Trophoblast cell (in vitro differentiated cells and primary cell): Measurements from ENCODE around the gene ARMC2.

Experiments
- DNase-seq, 2 donors: peaks; one replicate each; pipeline ENCODE4 v3.0.0-alpha.2; 2016
- H2AFZ ChIP-seq: 2 replicates; pipeline ENCODE4 v1.6.1; 2013; ENCODE audit warnings: low read length, moderate library complexity, mild to moderate bottlenecking; ENCODE audit not compliant: insufficient read depth, poor library complexity
- H2AK5ac ChIP-seq: 2 replicates; pipeline ENCODE4 v1.6.1; 2013; ENCODE audit warnings: mild to moderate bottlenecking, low read length
- H2BK120ac ChIP-seq: 2 replicates; pipeline ENCODE4 v1.6.1; 2013; ENCODE audit warnings: low read length, mild to moderate bottlenecking, moderate library complexity; ENCODE audit not compliant: insufficient read depth, poor library complexity
- H2BK12ac ChIP-seq: 2 replicates; pipeline ENCODE4 v1.6.1; 2013; ENCODE audit warnings: mild to moderate bottlenecking, low read length, moderate library complexity
- H2BK5ac ChIP-seq: 2 replicates; pipeline ENCODE4 v1.6.1; 2013; ENCODE audit warnings: low read length, low read depth, moderate library complexity, mild to moderate bottlenecking; ENCODE audit not compliant: poor library complexity
- H3K14ac ChIP-seq: 2 replicates; pipeline ENCODE4 v1.6.1; 2013; ENCODE audit warnings: mild to moderate bottlenecking, low read length
- H3K18ac ChIP-seq: 2 replicates; pipeline ENCODE4 v1.6.1; 2013; ENCODE audit warnings: mild to moderate bottlenecking, low read length
- H3K23ac ChIP-seq: 2 replicates; pipeline ENCODE4 v1.6.1; 2013; ENCODE audit warnings: low read length
- H3K27ac ChIP-seq: 2 replicates; pipeline ENCODE4 v1.5.1; 2013; ENCODE audit warnings: low read depth, mild to moderate bottlenecking, inconsistent platforms, low read length, moderate library complexity
- H3K27me3 ChIP-seq: 2 replicates; pipeline ENCODE4 v1.6.1; 2013; ENCODE audit warnings: inconsistent platforms, mild to moderate bottlenecking, low read length, moderate library complexity; ENCODE audit not compliant: insufficient read depth
- H3K36me3 ChIP-seq, 2 experiments: 1 replicate in 1 of 2; 2 replicates in 1 of 2; pipeline ENCODE4 v1.6.1; 2013; ENCODE audit warnings: low read length in 2 of 2, mild to moderate bottlenecking in 2 of 2, moderate library complexity in 1 of 2; ENCODE audit not compliant: insufficient read depth in 2 of 2, control insufficient read depth in 1 of 2
- H3K4ac ChIP-seq: 2 replicates; pipeline ENCODE4 v1.6.1; 2013; ENCODE audit warnings: low read depth, mild to moderate bottlenecking, low read length, moderate library complexity
- H3K4me1 ChIP-seq, 2 experiments: 1 replicate in 1 of 2; 2 replicates in 1 of 2; pipeline ENCODE4 v1.6.1; 2013; ENCODE audit warnings: low read length in 2 of 2, mild to moderate bottlenecking in 2 of 2, moderate library complexity in 1 of 2; ENCODE audit not compliant: insufficient read depth in 2 of 2, control insufficient read depth in 1 of 2
- H3K4me2 ChIP-seq: 2 replicates; pipeline ENCODE4 v1.6.1; 2013; ENCODE audit warnings: inconsistent platforms, mild to moderate bottlenecking, low read length, moderate library complexity
- H3K4me3 ChIP-seq: 2 replicates; pipeline ENCODE4 v1.5.1; 2013; ENCODE audit warnings: mild to moderate bottlenecking, low read depth, low read length, inconsistent platforms
- H3K79me1 ChIP-seq: one replicate; pipeline ENCODE4 v1.6.1; 2013; ENCODE audit warnings: low read length
- H3K79me2 ChIP-seq: 2 replicates; pipeline ENCODE4 v1.6.1; 2013; ENCODE audit warnings: low read length, mild to moderate bottlenecking; ENCODE audit not compliant: control insufficient read depth, insufficient read depth, poor library complexity
- H3K9ac ChIP-seq: 2 replicates; pipeline ENCODE4 v1.6.1; 2013; ENCODE audit warnings: mild to moderate bottlenecking, low read length
- H3K9me3 ChIP-seq: 2 replicates; pipeline ENCODE4 v1.6.1; 2013; ENCODE audit warnings: low read depth, mild to moderate bottlenecking, control low read depth, inconsistent platforms, low read length; ENCODE audit not compliant: insufficient read depth
- H4K12ac ChIP-seq: 2 replicates; pipeline ENCODE4 v1.6.1; 2013; ENCODE audit warnings: low read depth, mild to moderate bottlenecking, low read length, moderate library complexity
- H4K8ac ChIP-seq: 2 replicates; pipeline ENCODE4 v1.6.1; 2013; ENCODE audit warnings: low read depth, mild to moderate bottlenecking, low read length, moderate library complexity
- H4K91ac ChIP-seq: one replicate; pipeline ENCODE4 v1.6.1; 2013; ENCODE audit warnings: low read depth, mild to moderate bottlenecking, low read length, moderate library complexity
- WGBS: extraction: QIAGEN DNeasy Blood & Tissue Kit; methylation state at CpG from one replicate; pipeline ENCODE4 v1.1.7; 2013; ENCODE audit warnings: missing lambda C conversion rate; ENCODE audit not compliant: insufficient read length, insufficient coverage; ENCODE audit errors: extremely low coverage; 5-methylcytosine and 5-hydroxymethylcytosine counted together

The ARMC2 gene

GRCh38 chr6:109008054-109008453, 159.8 kb downstream of the ARMC2 start:
- Histone ChIP-seq H4K8ac (no peak overlapping the region), H3K9me3 (no peaks in the 10 kb centered on the region), H3K14ac (no peak overlapping the region), H3K27ac (no peak overlapping the region), H3K79me1 (peaks cover 9% of the 10 kb centered on the region), H3K27me3 (no peaks in the 10 kb centered on the region), H2BK120ac (no peak overlapping the region), H3K79me2 (peaks cover 7% of the 10 kb centered on the region), H2AK5ac (no peak overlapping the region), H3K4me2 (no peak overlapping the region), H3K9ac (no peak overlapping the region), H4K91ac (no peak overlapping the region), H3K18ac (no peak overlapping the region), H3K4me1 (no peaks in the 10 kb centered on the region), H3K4me3 (no peak overlapping the region), H2BK5ac (no peak overlapping the region), H4K12ac (no peak overlapping the region), H3K23ac (no peak overlapping the region), H2BK12ac (no peak overlapping the region), H2AFZ (no peak overlapping the region), H3K4ac (no peak overlapping the region), H3K36me3 (no peaks in the 10 kb centered on the region)
- WGBS, result no CpG with 5 or more reads among the region's 4 CpGs
- no peak for DNase-seq

DNA sequence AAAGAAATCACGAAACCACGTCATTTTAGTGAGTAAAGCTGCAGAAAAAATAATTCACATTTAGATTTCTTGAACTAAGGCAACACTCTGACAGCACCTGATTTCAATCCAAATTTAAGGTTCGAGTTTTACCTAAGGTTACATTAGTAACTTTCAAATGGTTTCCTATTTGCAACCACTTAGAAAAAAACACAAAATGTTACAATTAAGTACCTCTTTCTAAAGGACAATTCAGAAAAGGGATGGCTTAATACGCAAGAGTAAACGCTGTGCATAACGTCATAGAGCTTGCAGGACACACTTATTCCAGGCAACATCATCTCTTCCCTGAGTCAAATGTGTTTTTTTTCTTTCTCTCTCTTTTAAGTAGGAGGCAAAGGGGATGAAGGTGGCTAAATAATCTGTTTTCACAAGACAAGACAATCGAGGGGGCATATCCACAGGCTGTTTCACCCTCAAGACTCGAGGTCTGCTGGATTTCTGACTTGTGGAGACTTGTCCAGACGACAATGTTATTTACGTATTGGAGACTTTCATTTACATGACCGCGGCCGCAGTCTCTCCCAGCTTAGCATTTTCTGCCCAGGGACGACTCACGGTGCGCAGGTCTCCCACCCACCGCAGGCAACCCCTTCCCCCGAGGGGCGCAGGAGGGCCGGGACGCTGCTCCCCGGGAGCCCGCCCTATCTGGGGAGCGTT, 160.5 kb downstream of the ARMC2 start:
- H3K9ac ChIP-seq, result peak overlapping the region; percentile 75

GRCh38 chr6:109009236-109009961, 161.2 kb downstream of the ARMC2 start:
- H3K27me3 ChIP-seq, result no peaks in the 10 kb centered on the region
- no peaks in the 10 kb centered on the region for H3K9me3 ChIP-seq
- H3K14ac ChIP-seq, result peak overlapping the region; percentile 96
- peak overlapping the region; percentile 50 for H3K4ac ChIP-seq
- H2BK5ac ChIP-seq, result peak overlapping the region; percentile 42
- H4K12ac ChIP-seq, result peak overlapping the region; percentile 15
- no peaks in the 10 kb centered on the region for H3K36me3 ChIP-seq
- H2AFZ ChIP-seq, result peak overlapping the region; percentile 92
- H2BK12ac ChIP-seq, result no peak overlapping the region
- H3K4me1 ChIP-seq, result no peaks in the 10 kb centered on the region
- H3K79me1 ChIP-seq, result peaks cover 9% of the 10 kb centered on the region
- H4K8ac ChIP-seq, result peak overlapping the region; percentile 81
- WGBS, result no CpG with 5 or more reads among the region's 80 CpGs
- DNase-seq, result peak; percentile 89 to 91
- H3K79me2 ChIP-seq, result peaks cover 7% of the 10 kb centered on the region
- no peak overlapping the region for H2AK5ac ChIP-seq
- peak overlapping the region; percentile 43 for H2BK120ac ChIP-seq
- peak overlapping the region; percentile 98 for H3K18ac ChIP-seq
- no peak overlapping the region for H3K23ac ChIP-seq
- peak overlapping the region; percentile 95 for H3K9ac ChIP-seq
- H3K27ac ChIP-seq, result peak overlapping the region; percentile 84
- peak overlapping the region; percentile 85 for H4K91ac ChIP-seq
- H3K4me2 ChIP-seq, result peak overlapping the region; percentile 99
- peak overlapping the region; percentile 98 for H3K4me3 ChIP-seq

More for the DNA sequence above, 160.5 kb downstream of the ARMC2 start:
- no peak overlapping the region for H2AK5ac ChIP-seq
- H3K79me1 ChIP-seq, result peaks cover 9% of the 10 kb centered on the region
- peak overlapping the region; percentile 85 for H4K91ac ChIP-seq
- H3K18ac ChIP-seq, result peak overlapping the region; percentile 98
- H3K23ac ChIP-seq, result no peak overlapping the region
- no peaks in the 10 kb centered on the region for H3K9me3 ChIP-seq
- peak overlapping the region; percentile 96 for H3K14ac ChIP-seq
- peak overlapping the region; percentile 84 for H3K27ac ChIP-seq
- H3K4me1 ChIP-seq, result no peaks in the 10 kb centered on the region
- no peak overlapping the region for H2BK12ac ChIP-seq
- H4K12ac ChIP-seq, result peak overlapping the region; percentile 15
- no CpG with 5 or more reads among the region's 24 CpGs for WGBS
- peak overlapping the region; percentile 92 for H2AFZ ChIP-seq
- peak overlapping the region; percentile 98 for H3K4me3 ChIP-seq
- H3K27me3 ChIP-seq, result no peaks in the 10 kb centered on the region
- no peaks in the 10 kb centered on the region for H3K36me3 ChIP-seq
- peak; percentile 27 to 51 for DNase-seq
- H3K4me2 ChIP-seq, result peak overlapping the region; percentile 57
- H4K8ac ChIP-seq, result peak overlapping the region; percentile 81
- H3K79me2 ChIP-seq, result peaks cover 7% of the 10 kb centered on the region
- peak overlapping the region; percentile 32 for H2BK5ac ChIP-seq
- peak overlapping the region; percentile 43 for H2BK120ac ChIP-seq
- H3K4ac ChIP-seq, result peak overlapping the region; percentile 50

- H3K36me3 ChIP-seq, result no peaks in the 10 kb centered on the region
- no peak overlapping the region for H3K27ac ChIP-seq
- peak overlapping the region; percentile 57 for H2AFZ ChIP-seq
- H3K23ac ChIP-seq, result no peak overlapping the region
- H2BK12ac ChIP-seq, result no peak overlapping the region
- peaks cover 9% of the 10 kb centered on the region for H3K79me1 ChIP-seq
- no peak overlapping the region for H2BK120ac ChIP-seq
- no peak overlapping the region for H3K4me3 ChIP-seq
- peak overlapping the region; percentile 54 for H4K8ac ChIP-seq
- no peak overlapping the region for H2AK5ac ChIP-seq
- no peak for DNase-seq
- H3K9ac ChIP-seq, result peak overlapping the region; percentile 85
- H3K4ac ChIP-seq, result no peak overlapping the region
- H3K18ac ChIP-seq, result no peak overlapping the region
- H3K14ac ChIP-seq, result no peak overlapping the region
- H4K12ac ChIP-seq, result no peak overlapping the region
- H3K4me2 ChIP-seq, result peak overlapping the region; percentile 99
- no peaks in the 10 kb centered on the region for H3K27me3 ChIP-seq
- H3K4me1 ChIP-seq, result no peaks in the 10 kb centered on the region
- no peak overlapping the region for H4K91ac ChIP-seq
- WGBS, result no CpG with 5 or more reads among the region's 10 CpGs
- no peaks in the 10 kb centered on the region for H3K9me3 ChIP-seq
- peaks cover 7% of the 10 kb centered on the region for H3K79me2 ChIP-seq
- no peak overlapping the region for H2BK5ac ChIP-seq
These were observed 161.9 kb downstream of the ARMC2 start for GRCh38 chr6:109009962-109010704.
